HG03520 (cell line): ENCODE data around the gene ANKRD60.

Source experiments
- ATAC-seq: cut with Tn5 transposase; IDR thresholded peaks from one replicate; pipeline ENCODE4 v1.9.1; 2021; ENCODE audit warnings: mild to moderate bottlenecking, moderate library complexity; ENCODE audit not compliant: unreplicated experiment

ANKRD60 gene

GRCh38 chr20:58196402-58197184, 31.9 kb downstream of the ANKRD60 start:
- ATAC-seq: no peak

GRCh38 chr20:58195047-58195446, 33.4 kb downstream of the ANKRD60 start:
- ATAC-seq: no peak

- no peak for ATAC-seq
Measured at GRCh38 chr20:58194175-58194791, 34.2 kb downstream of the ANKRD60 start.

- no peak for ATAC-seq
Measured at GRCh38 chr20:58192567-58192966, 35.9 kb downstream of the ANKRD60 start.

GRCh38 chr20:58192065-58192464, 36.4 kb downstream of the ANKRD60 start:
- no peak for ATAC-seq

GRCh38 chr20:58188527-58188926, 39.9 kb downstream of the ANKRD60 start:
- ATAC-seq: no peak

- ATAC-seq: no peak
Measured at GRCh38 chr20:58184984-58185383, 43.5 kb downstream of the ANKRD60 start.

- ATAC-seq: no peak
Measured at GRCh38 chr20:58184063-58184462, 44.4 kb downstream of the ANKRD60 start.

GRCh38 chr20:58182521-58183140, 45.8 kb downstream of the ANKRD60 start:
- no peak for ATAC-seq

- no peak for ATAC-seq
Measured at GRCh38 chr20:58179432-58180099, 48.9 kb downstream of the ANKRD60 start.

GRCh38 chr20:58179083-58179431, 49.4 kb downstream of the ANKRD60 start:
- no peak for ATAC-seq

- no peak for ATAC-seq
Measured at GRCh38 chr20:58177799-58178198, 50.7 kb downstream of the ANKRD60 start.

GRCh38 chr20:58175836-58176235, 52.6 kb downstream of the ANKRD60 start:
- no peak for ATAC-seq

GRCh38 chr20:58175425-58175824, 53.0 kb downstream of the ANKRD60 start:
- ATAC-seq: no peak

GRCh38 chr20:58174708-58175280, 53.7 kb downstream of the ANKRD60 start:
- ATAC-seq: no peak

GRCh38 chr20:58173930-58174707, 54.3 kb downstream of the ANKRD60 start:
- ATAC-seq: no peak

GRCh38 chr20:58173091-58173490, 55.4 kb downstream of the ANKRD60 start:
- no peak for ATAC-seq

- no peak for ATAC-seq
Measured at GRCh38 chr20:58171796-58172425, 56.5 kb downstream of the ANKRD60 start.

GRCh38 chr20:58169450-58169849, 59.0 kb downstream of the ANKRD60 start:
- ATAC-seq: no peak

GRCh38 chr20:58168843-58169242, 59.6 kb downstream of the ANKRD60 start:
- no peak for ATAC-seq
